HL-60 (cell line): ENCODE data around the gene DNAJB4.

Source experiments
- DNase-seq, 2 experiments: peaks; one replicate each; pipeline ENCODE4 v3.0.0-alpha.2; 2010 to 2020; ENCODE audit warnings: low read depth in 1 of 2, low spot score in 1 of 2
- H3K27ac ChIP-seq: fragments of 250-450 bp; sonication (Bioruptor Pico); replicated peaks from 2 replicates; pipeline ENCODE4 v1.5.1; 2020; ENCODE audit warnings: mild to moderate bottlenecking, moderate library complexity
- H3K27me3 ChIP-seq: fragments of 250-450 bp; sonication (Bioruptor Pico); 2 replicates; pipeline ENCODE4 v1.5.1; 2021; ENCODE audit warnings: mild to moderate bottlenecking, moderate library complexity; ENCODE audit not compliant: insufficient read depth, poor library complexity, severe bottlenecking
- H3K4me3 ChIP-seq: replicated peaks from 2 replicates; pipeline ENCODE4 v1.5.1; 2011; ENCODE audit warnings: mild to moderate bottlenecking, control low read depth, low read length; ENCODE audit not compliant: insufficient read depth
- CTCF ChIP-seq: IDR thresholded peaks from one replicate; pipeline ENCODE4 v1.5.1; 2011; ENCODE audit warnings: low read length, control low read depth, inconsistent platforms; ENCODE audit not compliant: insufficient read depth
- GABPA ChIP-seq: IDR thresholded peaks from 2 replicates; pipeline ENCODE4 v1.6.1; 2012; ENCODE audit warnings: low read depth
- POLR2AphosphoS5 ChIP-seq: IDR thresholded peaks from 2 replicates; pipeline ENCODE4 v1.6.1; 2012; ENCODE audit warnings: low read depth
- SPI1 ChIP-seq: IDR thresholded peaks from 2 replicates; pipeline ENCODE4 v1.6.1; 2012; ENCODE audit warnings: low read depth, mild to moderate bottlenecking, borderline replicate concordance
- TF ChIP-seq, protein P1 (sequence below): IDR thresholded peaks from 2 replicates; pipeline ENCODE4 v1.6.1; 2012; ENCODE audit warnings: low read depth; ENCODE audit not compliant: insufficient replicate concordance

Gene DNAJB4

DNA sequence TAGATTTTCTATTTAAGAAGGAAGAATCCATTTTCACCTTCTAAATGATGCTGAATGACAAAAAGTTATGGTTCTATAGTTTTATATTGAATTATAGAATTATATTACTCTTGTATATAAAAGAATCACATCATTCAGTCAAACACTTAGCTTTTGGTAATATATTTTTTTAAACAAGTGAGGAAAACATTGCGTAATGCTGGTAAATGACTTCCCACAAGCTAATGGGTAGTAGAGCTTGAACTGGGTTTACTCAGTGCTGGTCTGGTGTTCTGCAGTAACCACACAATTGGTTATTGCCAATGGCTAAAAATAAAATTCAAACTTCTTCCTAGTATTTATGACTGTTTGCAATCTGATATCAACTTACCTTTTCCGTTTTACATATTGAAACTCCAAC is 30.4 kb downstream of the DNAJB4 start:
- no peak for TF ChIP-seq CTCF
- TF ChIP-seq GABPA = no peak
- TF ChIP-seq, protein P1, sequence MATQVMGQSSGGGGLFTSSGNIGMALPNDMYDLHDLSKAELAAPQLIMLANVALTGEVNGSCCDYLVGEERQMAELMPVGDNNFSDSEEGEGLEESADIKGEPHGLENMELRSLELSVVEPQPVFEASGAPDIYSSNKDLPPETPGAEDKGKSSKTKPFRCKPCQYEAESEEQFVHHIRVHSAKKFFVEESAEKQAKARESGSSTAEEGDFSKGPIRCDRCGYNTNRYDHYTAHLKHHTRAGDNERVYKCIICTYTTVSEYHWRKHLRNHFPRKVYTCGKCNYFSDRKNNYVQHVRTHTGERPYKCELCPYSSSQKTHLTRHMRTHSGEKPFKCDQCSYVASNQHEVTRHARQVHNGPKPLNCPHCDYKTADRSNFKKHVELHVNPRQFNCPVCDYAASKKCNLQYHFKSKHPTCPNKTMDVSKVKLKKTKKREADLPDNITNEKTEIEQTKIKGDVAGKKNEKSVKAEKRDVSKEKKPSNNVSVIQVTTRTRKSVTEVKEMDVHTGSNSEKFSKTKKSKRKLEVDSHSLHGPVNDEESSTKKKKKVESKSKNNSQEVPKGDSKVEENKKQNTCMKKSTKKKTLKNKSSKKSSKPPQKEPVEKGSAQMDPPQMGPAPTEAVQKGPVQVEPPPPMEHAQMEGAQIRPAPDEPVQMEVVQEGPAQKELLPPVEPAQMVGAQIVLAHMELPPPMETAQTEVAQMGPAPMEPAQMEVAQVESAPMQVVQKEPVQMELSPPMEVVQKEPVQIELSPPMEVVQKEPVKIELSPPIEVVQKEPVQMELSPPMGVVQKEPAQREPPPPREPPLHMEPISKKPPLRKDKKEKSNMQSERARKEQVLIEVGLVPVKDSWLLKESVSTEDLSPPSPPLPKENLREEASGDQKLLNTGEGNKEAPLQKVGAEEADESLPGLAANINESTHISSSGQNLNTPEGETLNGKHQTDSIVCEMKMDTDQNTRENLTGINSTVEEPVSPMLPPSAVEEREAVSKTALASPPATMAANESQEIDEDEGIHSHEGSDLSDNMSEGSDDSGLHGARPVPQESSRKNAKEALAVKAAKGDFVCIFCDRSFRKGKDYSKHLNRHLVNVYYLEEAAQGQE = no peak
- TF ChIP-seq POLR2AphosphoS5 = no peak
- TF ChIP-seq SPI1 = no peak
- no peaks in the 10 kb centered on the region for H3K27me3 ChIP-seq
- no peak for DNase-seq
- no peak overlapping the region for H3K4me3 ChIP-seq
- no peak overlapping the region for H3K27ac ChIP-seq

DNA sequence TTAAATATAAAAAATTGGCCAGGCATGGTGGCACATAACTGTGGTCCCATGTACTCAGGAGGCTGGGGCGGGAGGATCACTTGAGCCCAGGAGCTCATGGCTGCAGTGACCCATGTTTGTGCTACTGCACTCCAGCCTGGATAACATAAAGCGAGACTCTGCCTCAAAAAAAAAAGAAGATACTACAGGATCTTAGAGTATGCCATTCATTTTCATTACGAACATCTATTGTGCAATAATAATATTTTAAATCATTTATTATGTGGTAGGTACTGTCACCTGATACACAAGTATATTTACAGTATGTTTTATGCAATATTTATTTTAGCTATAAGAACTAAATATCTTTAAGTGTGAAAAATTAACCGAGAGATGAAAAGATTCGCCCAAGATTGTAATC is 31.7 kb downstream of the DNAJB4 start:
- TF ChIP-seq CTCF (no peak), POLR2AphosphoS5 (no peak)
- Histone ChIP-seq H3K4me3 (no peak overlapping the region), H3K27ac (no peak overlapping the region), H3K27me3 (no peaks in the 10 kb centered on the region)
- DNase-seq = no peak

GRCh38 chr1:78038071-78038470 is 33.3 kb downstream of the DNAJB4 start:
- Histone ChIP-seq H3K27ac (no peak overlapping the region), H3K27me3 (no peaks in the 10 kb centered on the region), H3K4me3 (no peak overlapping the region)
- TF ChIP-seq, protein P1 = no peak
- TF ChIP-seq SPI1 (no peak), GABPA (no peak), POLR2AphosphoS5 (no peak), CTCF (no peak)
- DNase-seq = no peak

DNA sequence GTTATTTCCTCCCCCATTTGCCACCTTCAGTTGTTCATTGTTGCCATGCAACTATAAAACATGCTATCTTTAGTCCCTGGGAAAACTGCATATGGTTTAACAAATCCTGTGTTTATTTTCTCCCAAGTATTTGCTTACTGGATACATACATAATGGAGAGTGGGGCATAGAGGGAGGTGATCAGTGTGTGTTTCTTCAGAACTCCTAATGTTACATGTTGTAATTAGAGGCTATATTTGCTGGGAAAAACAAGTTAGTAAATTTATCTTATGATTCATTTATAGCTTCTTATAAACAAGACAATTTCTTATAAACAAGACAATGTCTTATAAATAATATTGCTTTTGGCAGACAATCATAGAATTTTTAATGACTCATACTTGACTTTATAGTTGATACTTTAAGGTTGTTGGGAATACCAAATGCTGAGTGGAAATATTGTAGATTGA is 33.8 kb downstream of the DNAJB4 start:
- DNase-seq = no peak
- TF ChIP-seq CTCF (no peak), POLR2AphosphoS5 (no peak), GABPA (no peak), SPI1 (no peak)
- TF ChIP-seq, protein P1 = no peak
- H3K27ac ChIP-seq = no peak overlapping the region
- H3K4me3 ChIP-seq = no peak overlapping the region
- H3K27me3 ChIP-seq = no peaks in the 10 kb centered on the region
